Mesenteric fat pad (tissue), 1 donor: ENCODE data around the gene OVCA2. TPM values are rescaled to one million over a fixed set of nuclear protein-coding genes. Genes with fewer than 3 reads are reported as not detected.

ENCODE experiments used
- DNase-seq: peaks from one replicate; pipeline ENCODE4 v3.0.0-alpha.2; 2020; ENCODE audit warnings: low spot score
- long read RNA-seq: library from polyadenylated mRNA; unstranded; transcript quantifications from one replicate; pipeline ENCODE4 v2.0.0, GENCODE V29; 2020
- total RNA-seq: library from RNA; stranded (reverse); fragmentation: NEBNext Ultra II Directional; extraction: Animal tissue kit (Norgen Biotek cat#: 25700); gene quantifications from one replicate; pipeline ENCODE4 v1.2.1, GENCODE V29; 2021
- donor health status: DM: yes; HTN: yes; CAD: no.

OVCA2 gene
- total RNA-seq: 23.6 TPM
- long read RNA-seq, transcript OVCA2-201 (2 exons, 1,122 nt): major isoform, 93 of 93 reads
- long read RNA-seq, partial matches to known transcripts: 0 of 93 reads
- long read RNA-seq, other reads (novel, unspliced or antisense): 0 of 93 reads

GRCh38 chr17:2041561-2042389 lies at the start of gene OVCA2:
TSS of gene OVCA2 (plus strand) at chr17:2042022. CDS start at chr17:2042048, 26 bp downstream.
- peak; percentile 99 for DNase-seq

DNA sequence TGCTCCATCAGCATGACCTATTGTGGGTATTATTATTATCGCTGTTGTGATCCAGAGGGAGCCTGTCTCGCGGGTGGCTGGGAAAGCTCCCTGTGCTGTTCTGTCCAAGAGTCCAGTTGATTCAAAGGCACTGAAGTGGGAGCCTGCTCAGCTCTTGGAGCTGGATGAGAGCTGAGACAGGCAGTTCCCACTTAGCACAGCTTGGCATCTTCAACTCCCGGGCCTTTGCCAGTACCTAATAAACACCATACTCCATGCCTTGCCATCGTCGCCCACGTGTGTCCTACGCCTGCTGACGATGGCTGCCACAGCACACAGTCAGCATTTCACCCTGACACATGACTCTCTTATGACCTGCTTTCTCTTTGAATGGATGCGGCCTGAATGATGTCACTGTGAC lies 49.3 kb upstream of the OVCA2 start:
- DNase-seq: no peak

GRCh38 chr17:1994707-1995106 lies 47.1 kb upstream of the OVCA2 start:
- no peak for DNase-seq

GRCh38 chr17:1995321-1995892 lies 46.4 kb upstream of the OVCA2 start:
- no peak for DNase-seq

GRCh38 chr17:1995907-1996799 lies 45.7 kb upstream of the OVCA2 start:
- DNase-seq: no peak

DNA sequence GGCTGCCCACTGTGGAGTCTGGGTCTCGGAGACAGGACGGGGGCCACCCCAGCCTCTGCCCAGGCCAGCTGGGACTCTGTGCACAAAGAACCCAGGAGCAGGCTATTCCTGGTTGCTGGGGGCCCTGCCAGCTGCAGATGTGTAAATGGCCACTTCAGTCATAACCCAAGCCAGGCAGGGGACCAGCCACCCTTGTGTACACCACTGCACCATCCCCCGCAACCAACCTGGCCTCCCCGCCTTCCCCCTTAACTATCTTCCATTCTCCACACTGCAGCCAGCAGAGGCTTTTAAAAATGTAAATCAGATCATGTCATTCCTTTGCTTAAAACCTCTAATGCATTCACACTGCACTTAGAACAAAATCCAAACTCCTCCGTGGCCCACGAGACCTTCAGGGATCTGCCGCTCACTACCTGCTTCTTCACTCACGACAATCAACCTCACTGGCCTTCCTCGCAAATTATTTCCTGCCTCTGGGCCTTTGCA lies 45.0 kb upstream of the OVCA2 start:
- no peak for DNase-seq

DNA sequence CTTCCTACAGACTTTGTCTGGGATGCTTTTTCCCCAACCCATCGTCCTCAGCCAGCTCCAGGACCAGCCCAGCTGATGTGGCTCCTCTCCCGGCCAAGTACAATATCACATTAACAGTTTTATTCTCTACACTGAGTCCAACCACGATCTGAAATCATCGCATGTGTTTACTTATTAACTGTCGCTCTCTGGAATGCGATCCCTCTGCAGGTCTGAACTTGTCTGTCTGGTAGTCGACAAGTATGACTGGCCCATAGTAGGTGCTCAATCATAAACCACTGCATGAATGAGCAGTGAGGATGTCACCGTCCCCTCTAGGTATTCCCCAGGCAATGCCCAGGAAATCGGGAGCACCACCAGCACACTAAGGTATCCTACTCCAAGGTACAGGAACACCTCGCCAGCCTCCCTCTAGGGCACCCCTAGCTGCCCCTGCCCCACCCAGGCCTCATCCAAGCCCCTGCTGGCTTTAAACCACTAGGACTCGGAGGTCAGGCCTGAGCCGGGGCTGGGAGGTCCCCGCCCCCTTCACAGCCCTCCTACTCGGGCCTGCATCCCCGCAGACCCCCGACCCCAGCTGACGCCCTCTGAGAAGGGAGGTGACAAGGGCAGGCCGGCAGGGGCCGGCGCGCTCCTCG lies 44.4 kb upstream of the OVCA2 start:
- DNase-seq: no peak

- DNase-seq: no peak
Measured at GRCh38 chr17:1997927-1998742, 43.7 kb upstream of the OVCA2 start.

GRCh38 chr17:1999557-2000251 lies 42.1 kb upstream of the OVCA2 start:
- DNase-seq: no peak

- no peak for DNase-seq
Measured at GRCh38 chr17:2002767-2003329, 39.0 kb upstream of the OVCA2 start.

GRCh38 chr17:2003525-2003924 lies 38.3 kb upstream of the OVCA2 start:
- no peak for DNase-seq

- no peak for DNase-seq
Measured at GRCh38 chr17:2004435-2004952, 37.3 kb upstream of the OVCA2 start.

DNA sequence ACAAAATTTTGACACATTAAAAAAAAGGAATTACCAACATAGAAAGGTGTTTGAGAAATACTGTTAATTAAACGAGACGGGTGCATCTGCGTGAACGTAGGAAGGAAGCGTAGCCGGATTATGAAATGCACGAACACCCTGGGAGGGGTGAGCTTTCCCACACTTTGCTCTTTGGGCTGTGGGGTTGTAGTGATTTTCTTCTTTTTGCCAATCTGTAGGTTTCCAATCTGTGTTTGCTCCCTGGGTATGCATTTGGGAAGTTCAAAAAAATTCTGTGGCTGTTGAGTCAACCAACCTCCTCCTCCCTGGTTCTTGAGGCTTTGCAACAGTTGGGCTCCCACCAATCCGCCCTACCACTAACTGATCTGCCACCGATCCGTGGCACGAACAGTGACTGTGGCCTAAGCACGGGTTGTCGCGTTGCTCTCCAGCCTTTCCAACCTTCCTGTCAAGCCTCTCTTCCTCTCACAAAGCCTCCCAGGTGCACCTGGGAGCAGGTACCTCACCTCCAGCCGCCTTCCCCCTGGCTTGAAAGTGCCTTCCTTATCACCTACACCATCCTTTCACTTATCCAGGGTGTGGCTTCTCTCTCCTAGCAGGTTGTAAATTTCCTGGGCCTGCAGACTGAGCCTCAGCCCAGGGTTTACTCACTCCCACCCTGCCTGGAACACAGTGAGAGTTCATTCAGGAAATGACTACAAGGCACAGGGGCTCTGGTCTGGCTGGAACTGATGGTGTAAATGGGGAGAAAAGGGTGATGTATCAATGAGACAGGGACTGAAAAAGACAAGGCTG lies 33.3 kb upstream of the OVCA2 start:
- no peak for DNase-seq

- DNase-seq: no peak
Measured at GRCh38 chr17:2009737-2010136, 32.1 kb upstream of the OVCA2 start.

DNA sequence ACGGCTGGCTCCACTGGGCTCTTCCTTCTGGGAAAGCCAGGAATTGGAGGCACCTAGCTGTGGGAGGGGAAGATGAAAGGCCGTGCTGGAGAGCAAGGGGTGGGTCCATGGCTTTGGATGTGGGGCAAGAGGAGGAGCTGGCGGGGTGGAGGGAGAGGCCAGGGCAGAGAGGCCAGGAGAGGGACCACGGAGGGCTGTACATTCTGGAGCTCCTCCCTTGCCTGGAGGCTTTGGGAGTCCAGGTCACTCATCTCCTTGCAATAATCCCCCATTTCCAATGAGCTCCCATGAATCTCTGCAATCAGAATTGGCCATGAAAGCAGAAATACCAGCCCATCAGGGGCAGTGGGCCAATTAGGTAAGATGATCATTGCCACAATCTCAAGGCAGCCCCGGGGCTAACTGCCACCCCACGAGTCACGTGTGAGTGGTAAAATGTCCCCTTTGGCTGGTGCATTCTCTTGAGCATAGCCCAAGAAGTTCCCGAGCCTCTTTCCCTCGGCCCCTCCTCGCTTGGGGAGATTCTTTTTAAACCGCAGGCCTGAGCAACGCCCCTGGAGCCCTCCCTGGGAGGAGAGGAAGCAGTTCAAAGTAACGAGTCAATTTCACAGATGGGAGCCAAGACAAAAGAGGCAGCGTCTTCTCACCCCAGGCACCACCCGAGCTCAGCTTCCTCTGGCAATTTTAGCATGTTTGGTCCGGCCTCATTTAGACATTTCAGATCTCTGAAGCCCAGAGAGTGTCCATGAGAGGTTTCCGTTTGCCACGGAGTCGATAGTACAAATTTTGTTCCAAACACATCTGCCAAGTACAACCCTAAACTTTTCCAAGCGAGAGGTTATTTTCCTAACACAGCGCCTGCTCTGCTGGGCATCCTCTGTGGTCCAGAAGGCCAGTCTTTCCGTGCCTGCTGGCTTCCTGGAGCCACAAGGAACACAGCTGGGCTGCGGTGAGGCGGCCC lies 30.1 kb upstream of the OVCA2 start:
- DNase-seq: no peak

- DNase-seq: no peak
Measured at GRCh38 chr17:2012499-2012898, 29.3 kb upstream of the OVCA2 start.
